Memory B cell (primary cell): Measurements from ENCODE around the gene DYRK1A.

ENCODE experiments used
- ATAC-seq: fragments of 150-1000 bp; cut with Tn5 transposase; 2 replicates; pipeline ENCODE4 v1.10.0; 2021; ENCODE audit warnings: low read depth, mild to moderate bottlenecking, moderate library complexity
- DNase-seq, 2 donors: peaks; one replicate each; pipeline ENCODE4 v3.0.0; 2022; ENCODE audit warnings: low spot score in 2 of 2
- H3K27ac Mint-ChIP-seq: one replicate; pipeline ENCODE4 v1.8.0; 2022; ENCODE audit warnings: mild to moderate bottlenecking, moderate library complexity, mixed read lengths
- H3K27me3 Mint-ChIP-seq: one replicate; pipeline ENCODE4 v1.8.0; 2022; ENCODE audit warnings: mixed read lengths
- H3K36me3 Mint-ChIP-seq: one replicate; pipeline ENCODE4 v1.8.0; 2022; ENCODE audit warnings: mild to moderate bottlenecking, mixed read lengths
- H3K4me1 Mint-ChIP-seq: one replicate; pipeline ENCODE4 v1.8.0; 2022; ENCODE audit warnings: mixed read lengths
- H3K4me3 Mint-ChIP-seq: one replicate; pipeline ENCODE4 v1.8.0; 2022; ENCODE audit warnings: mild to moderate bottlenecking, moderate library complexity, mixed read lengths
- H3K9me3 Mint-ChIP-seq: one replicate; pipeline ENCODE4 v1.8.0; 2022; ENCODE audit warnings: mixed read lengths

The DYRK1A gene

DNA sequence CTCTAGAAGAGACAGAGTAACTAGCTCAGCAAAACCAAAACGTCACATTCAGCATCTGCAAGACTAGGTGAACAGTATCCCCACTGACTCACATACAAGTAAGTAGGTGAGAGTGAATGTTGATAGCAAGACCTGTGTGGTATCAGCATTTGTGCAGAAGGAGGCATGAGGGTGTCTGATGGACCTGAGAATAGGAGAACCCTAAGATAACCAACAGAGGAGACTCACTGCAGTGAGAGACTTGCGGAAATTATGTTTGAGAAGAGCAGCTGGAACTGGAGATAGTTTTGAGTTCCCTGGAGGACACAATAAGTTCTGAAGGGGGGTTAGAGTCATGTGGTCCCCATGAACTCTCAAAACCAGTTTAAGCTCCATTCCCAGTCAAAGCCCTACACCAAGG is 59.1 kb downstream of the DYRK1A start:
- H3K36me3 Mint-ChIP-seq = peaks cover 28% of the 10 kb centered on the region
- H3K27ac Mint-ChIP-seq = peak overlapping the region; percentile 87
- H3K4me1 Mint-ChIP-seq = peaks cover 31% of the 10 kb centered on the region
- peaks cover 2% of the 10 kb centered on the region for H3K9me3 Mint-ChIP-seq
- H3K27me3 Mint-ChIP-seq = no peaks in the 10 kb centered on the region
- ATAC-seq (no peak), DNase-seq (no peak)
- no peak overlapping the region for H3K4me3 Mint-ChIP-seq

DNA sequence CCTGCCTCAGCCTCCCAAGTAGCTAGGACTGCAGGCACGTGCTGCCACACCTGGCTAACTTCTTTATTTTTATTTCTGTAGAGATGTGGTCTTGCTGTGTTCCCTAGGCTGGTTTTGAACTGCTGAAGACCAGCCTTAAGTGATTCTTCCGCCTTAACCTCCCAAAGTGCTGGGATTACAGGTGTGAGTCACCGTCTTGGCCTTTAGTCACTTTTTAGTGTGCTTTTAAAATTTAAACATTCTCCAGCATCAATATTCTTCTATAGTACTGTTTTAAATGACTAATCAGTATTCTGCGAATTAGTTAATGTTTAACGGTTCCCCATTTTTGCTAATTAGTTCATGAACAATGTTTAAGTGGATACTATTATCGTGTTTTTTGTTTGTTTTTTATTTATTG is 60.6 kb downstream of the DYRK1A start:
- Mint-ChIP-seq H3K9me3 (peaks cover 2% of the 10 kb centered on the region), H3K36me3 (peaks cover 26% of the 10 kb centered on the region), H3K27ac (no peak overlapping the region), H3K4me1 (peaks cover 35% of the 10 kb centered on the region), H3K27me3 (no peaks in the 10 kb centered on the region), H3K4me3 (no peak overlapping the region)
- DNase-seq = no peak
- no peak for ATAC-seq

DNA sequence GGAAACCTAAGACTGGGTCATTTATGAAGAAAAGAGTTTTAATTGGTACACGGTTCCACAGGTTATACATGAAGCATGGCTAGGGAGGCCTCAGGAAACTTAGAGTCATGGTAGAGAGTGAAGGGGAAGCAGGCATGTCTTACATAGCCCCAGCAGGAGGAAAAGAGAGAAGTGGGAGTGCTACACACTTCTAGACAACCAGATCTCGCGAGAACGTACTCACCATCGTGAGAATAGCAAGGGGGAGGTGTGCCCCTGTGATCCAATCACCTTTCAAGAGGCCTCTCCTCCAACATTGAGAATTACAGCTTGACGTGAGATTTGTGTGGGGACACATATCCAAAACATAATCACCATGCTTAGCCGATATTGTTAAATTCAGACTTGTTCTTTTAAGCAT is 62.8 kb downstream of the DYRK1A start:
- Mint-ChIP-seq H3K4me1 (peaks cover 38% of the 10 kb centered on the region), H3K4me3 (no peak overlapping the region), H3K36me3 (peaks cover 19% of the 10 kb centered on the region)

DNA sequence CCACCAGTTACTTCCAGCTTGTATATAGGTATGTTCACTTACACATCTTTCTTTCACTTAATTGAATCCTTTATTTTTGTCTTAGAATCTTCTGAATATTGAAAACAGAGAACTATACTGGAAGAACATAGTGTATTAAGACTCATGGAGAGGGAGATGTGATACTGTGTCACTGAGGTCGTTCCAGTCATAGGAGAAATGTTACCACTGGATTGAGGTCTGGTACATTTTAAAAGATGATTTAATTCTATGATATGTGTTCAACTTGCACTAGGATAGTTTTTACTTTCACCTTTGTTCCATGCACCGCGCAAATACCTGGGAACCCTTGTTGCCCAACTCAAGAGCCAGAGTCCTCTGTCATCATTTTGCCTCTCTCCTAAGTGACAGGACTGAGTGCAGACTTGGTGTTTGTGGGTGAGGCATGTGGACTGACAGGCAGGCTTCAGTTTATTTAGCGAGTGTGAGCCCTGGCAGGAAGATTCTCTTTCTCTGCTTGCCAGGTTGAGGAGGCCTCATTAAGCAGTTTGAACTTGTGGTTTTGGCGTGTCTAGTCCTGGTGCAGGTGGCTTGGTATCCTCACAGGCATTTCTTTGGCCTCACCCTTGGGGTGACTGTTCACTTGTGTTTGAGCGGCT is 63.7 kb downstream of the DYRK1A start:
- Mint-ChIP-seq H3K9me3 (peaks cover 2% of the 10 kb centered on the region), H3K4me3 (no peak overlapping the region), H3K4me1 (peaks cover 38% of the 10 kb centered on the region), H3K27me3 (no peaks in the 10 kb centered on the region), H3K27ac (no peak overlapping the region), H3K36me3 (peaks cover 19% of the 10 kb centered on the region)
- ATAC-seq (no peak), DNase-seq (no peak)

More for the DNA sequence above, 62.8 kb downstream of the DYRK1A start:
- ATAC-seq (peak; percentile 32), DNase-seq (no peak)
- peak overlapping the region; percentile 40 for H3K27ac Mint-ChIP-seq
- H3K27me3 Mint-ChIP-seq = no peaks in the 10 kb centered on the region
- H3K9me3 Mint-ChIP-seq = peaks cover 2% of the 10 kb centered on the region

DNA sequence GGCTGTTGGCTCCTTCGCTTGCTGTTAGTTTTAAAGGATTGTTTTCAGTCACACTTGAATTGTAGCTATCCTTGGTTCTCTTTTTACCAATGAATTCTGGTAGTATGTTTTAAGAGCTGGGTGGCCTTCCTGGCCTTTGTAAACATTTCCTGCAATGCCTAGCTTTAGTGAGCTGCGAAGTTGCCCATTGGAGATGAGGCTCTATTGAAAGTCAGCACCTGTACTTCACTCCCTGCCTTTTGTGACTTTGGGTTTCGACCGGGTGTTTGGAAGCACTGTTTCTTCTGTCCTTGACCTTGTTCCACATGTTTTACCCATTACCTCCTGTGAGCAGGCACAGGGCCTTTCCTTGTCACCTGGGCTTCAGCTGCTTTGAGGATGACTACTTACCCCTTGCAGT is 64.7 kb downstream of the DYRK1A start:
- H3K9me3 Mint-ChIP-seq = no peaks in the 10 kb centered on the region
- H3K27me3 Mint-ChIP-seq = no peaks in the 10 kb centered on the region
- H3K4me1 Mint-ChIP-seq = peaks cover 31% of the 10 kb centered on the region
- no peak overlapping the region for H3K4me3 Mint-ChIP-seq
- no peak overlapping the region for H3K27ac Mint-ChIP-seq
- H3K36me3 Mint-ChIP-seq = peaks cover 11% of the 10 kb centered on the region
- DNase-seq (no peak), ATAC-seq (no peak)

DNA sequence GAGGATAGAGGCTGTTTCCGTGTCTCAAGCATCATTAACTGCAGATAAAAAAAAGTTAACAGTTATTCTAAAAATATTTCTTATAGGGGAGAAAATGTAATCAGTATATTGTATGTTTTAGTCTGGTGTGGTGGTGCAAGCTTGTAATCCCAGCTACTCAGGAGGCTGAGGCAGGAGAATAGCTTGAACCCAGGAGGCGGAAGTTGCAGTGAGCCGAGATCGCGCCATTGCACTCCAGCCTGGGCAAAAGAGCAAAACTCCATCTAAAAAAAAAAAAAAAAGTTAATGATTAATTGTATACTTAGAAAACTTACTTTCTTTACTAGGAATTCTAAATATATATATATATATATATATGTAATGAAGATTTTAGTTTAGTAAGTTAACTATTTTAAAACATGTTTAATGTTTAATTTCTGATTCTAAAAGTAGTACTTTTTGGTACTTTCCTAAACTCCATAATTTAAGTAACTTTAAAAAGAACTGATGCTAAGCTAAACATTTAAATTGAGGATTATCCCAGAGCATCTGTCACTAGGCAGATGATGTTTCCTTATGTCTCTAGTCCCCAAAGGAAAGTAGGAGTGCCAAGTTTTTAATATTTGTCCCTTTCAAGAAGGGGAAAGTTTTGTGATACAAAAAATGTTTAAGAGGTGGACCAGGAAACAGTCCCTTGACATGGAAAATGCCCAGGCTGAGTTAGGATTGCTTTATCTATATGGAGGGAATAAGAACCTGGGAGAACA is 66.3 kb downstream of the DYRK1A start:
- Mint-ChIP-seq H3K27ac (peak overlapping the region; percentile 26), H3K4me1 (peaks cover 32% of the 10 kb centered on the region), H3K4me3 (no peak overlapping the region), H3K27me3 (no peaks in the 10 kb centered on the region), H3K36me3 (peaks cover 10% of the 10 kb centered on the region), H3K9me3 (no peaks in the 10 kb centered on the region)
- DNase-seq = no peak
- no peak for ATAC-seq

DNA sequence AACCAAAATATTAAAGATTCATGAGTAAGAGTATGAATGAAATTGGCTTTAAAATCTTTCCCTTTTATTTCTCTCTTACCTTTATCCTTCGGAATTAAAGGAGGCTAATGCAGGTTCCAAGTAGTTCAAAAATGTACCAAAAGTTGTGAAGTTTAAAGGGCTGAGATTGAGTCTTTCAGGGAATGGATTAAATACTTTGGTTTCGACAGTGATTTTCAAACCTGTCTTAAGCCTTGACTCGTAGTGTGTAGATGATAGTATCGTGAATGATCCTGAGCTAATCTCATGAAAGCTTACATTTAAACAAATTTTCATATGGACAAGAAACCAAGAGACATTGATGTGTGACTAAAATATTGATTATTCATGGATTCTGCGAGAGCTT is 66.9 kb downstream of the DYRK1A start:
- Mint-ChIP-seq H3K9me3 (no peaks in the 10 kb centered on the region), H3K27me3 (no peaks in the 10 kb centered on the region), H3K36me3 (peaks cover 8% of the 10 kb centered on the region), H3K27ac (peak overlapping the region; percentile 26), H3K4me1 (peaks cover 32% of the 10 kb centered on the region), H3K4me3 (no peak overlapping the region)
- no peak for ATAC-seq
- no peak for DNase-seq

DNA sequence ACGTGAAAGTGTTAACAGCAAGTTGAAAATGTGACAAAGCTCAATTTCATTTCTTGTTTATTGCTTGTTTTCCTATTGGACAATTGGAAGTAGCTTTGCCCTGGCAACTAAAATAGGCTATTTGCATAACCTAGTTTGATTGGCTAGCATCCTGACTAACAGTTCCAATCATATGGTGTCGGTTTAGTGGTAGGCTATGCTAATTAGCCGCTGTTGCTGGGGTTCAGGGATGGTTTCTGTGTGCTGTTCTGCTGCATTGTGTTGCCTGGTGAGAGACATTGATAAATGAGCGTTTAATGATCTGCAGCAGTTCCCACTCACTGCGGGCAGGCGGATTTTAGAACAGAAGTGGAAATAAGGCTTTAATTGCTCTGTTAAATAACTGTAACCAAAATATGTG is 68.5 kb downstream of the DYRK1A start:
- Mint-ChIP-seq H3K27me3 (no peaks in the 10 kb centered on the region), H3K36me3 (peaks cover 4% of the 10 kb centered on the region), H3K4me3 (no peak overlapping the region), H3K9me3 (no peaks in the 10 kb centered on the region), H3K4me1 (peaks cover 33% of the 10 kb centered on the region), H3K27ac (no peak overlapping the region)
- ATAC-seq = peak; percentile 98
- peak in 1 of 2 donors; percentile 18 for DNase-seq

DNA sequence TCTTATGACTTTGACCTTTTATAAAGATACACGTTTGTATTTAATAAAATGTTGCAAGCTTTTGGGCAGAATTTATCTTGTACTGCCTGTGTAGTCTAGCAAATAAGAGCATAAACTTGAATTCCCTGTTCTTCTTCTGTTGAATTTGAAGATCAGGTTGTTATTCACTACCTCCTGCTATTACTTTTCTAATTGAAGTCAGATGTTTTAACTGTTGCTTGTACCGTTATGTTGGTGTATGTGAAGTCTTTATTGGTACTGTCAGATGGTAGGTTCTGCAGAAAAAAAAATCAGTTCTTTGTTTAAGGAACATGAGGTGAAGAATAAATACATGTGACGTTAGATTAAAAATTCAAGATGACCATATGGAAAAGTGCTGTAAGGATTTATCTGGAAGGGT is 69.1 kb downstream of the DYRK1A start:
- DNase-seq (no peak), ATAC-seq (no peak)
- peaks cover 32% of the 10 kb centered on the region for H3K4me1 Mint-ChIP-seq
- no peak overlapping the region for H3K4me3 Mint-ChIP-seq
- peaks cover 5% of the 10 kb centered on the region for H3K36me3 Mint-ChIP-seq
- no peaks in the 10 kb centered on the region for H3K9me3 Mint-ChIP-seq
- H3K27ac Mint-ChIP-seq = no peak overlapping the region
- H3K27me3 Mint-ChIP-seq = no peaks in the 10 kb centered on the region

DNA sequence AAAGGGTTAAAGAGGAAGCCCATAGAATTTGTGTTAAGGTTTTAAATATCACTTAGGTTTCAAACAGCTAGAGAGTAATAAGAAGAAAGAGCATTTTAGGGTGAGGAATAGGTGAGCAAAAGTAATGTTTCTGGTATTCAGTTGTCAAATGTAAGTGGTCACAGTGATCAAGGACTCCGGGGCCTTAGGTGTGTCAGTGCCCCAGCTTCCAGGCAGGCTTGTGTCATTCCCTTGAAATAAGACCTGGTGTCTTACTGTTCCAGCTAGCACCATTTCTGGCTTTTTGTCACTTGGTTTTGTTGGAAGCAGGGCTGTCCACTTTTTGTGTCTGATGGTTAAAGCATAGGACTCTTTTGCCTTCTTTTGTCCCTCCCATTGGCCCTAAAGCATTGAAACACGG is 69.6 kb downstream of the DYRK1A start:
- H3K4me1 Mint-ChIP-seq = peaks cover 36% of the 10 kb centered on the region
- no peak overlapping the region for H3K4me3 Mint-ChIP-seq
- no peaks in the 10 kb centered on the region for H3K9me3 Mint-ChIP-seq
- no peaks in the 10 kb centered on the region for H3K27me3 Mint-ChIP-seq
- ATAC-seq (no peak), DNase-seq (no peak)
- no peak overlapping the region for H3K27ac Mint-ChIP-seq
- H3K36me3 Mint-ChIP-seq = peaks cover 5% of the 10 kb centered on the region

DNA sequence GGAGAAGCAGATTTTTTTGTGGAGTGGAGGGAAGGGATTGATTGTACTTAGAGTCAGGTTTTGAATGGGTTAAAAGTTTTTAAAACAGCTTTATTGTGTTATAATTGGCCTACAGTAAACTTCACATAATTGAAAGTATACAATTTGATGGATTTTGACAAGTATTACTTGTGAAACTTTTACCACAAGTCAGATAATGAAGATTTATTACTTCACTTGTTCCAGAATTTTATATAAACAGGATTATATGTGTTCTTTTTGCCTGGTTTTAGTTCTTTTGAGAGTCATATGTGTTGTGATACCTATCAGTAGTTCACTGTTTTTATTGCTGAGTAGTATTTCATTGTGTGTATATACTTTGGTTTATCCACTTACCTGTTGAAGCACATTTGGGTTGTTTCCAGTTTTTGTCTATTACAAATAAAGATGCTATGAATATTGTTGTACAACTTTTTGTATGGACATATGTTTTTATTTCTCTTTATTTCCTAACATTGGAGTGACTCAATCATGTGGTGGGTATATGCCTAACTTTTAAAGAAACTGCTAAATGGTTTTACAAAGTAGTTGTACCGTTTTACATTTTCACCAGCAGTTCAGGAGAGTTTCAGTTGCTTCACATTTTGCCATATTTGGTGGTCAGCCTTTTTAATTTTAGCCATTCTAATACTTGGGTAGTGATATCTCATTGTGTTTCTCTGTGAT is 71.0 kb downstream of the DYRK1A start:
- no peaks in the 10 kb centered on the region for H3K27me3 Mint-ChIP-seq
- peak overlapping the region; percentile 54 for H3K27ac Mint-ChIP-seq
- H3K4me1 Mint-ChIP-seq = peaks cover 42% of the 10 kb centered on the region
- H3K9me3 Mint-ChIP-seq = no peaks in the 10 kb centered on the region
- H3K36me3 Mint-ChIP-seq = peaks cover 7% of the 10 kb centered on the region
- DNase-seq (no peak), ATAC-seq (no peak)
- H3K4me3 Mint-ChIP-seq = no peak overlapping the region

DNA sequence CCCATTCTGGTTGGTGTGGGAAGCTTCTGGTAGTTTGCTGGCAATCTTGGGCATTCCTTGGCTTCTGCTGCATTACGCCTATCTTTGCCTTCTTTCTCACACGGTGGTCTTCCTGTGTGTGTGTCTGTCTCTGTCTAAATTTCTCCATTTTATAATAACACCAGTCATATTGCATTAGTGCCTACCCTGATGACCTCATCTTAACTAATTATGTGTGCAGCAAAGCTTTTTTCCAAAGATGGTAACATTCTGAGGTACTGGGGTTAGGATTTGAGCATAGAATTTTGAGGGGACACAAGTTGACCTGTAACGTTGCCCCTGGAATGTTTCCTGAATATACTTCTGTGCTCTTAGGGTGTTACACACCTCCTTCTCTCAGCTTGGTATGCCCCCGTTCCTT is 77.1 kb downstream of the DYRK1A start:
- H3K36me3 Mint-ChIP-seq = peaks cover 11% of the 10 kb centered on the region
- H3K4me3 Mint-ChIP-seq = no peak overlapping the region
- ATAC-seq (no peak), DNase-seq (no peak)
- no peaks in the 10 kb centered on the region for H3K27me3 Mint-ChIP-seq
- H3K4me1 Mint-ChIP-seq = peaks cover 51% of the 10 kb centered on the region
- H3K27ac Mint-ChIP-seq = peak overlapping the region; percentile 5
- no peaks in the 10 kb centered on the region for H3K9me3 Mint-ChIP-seq

DNA sequence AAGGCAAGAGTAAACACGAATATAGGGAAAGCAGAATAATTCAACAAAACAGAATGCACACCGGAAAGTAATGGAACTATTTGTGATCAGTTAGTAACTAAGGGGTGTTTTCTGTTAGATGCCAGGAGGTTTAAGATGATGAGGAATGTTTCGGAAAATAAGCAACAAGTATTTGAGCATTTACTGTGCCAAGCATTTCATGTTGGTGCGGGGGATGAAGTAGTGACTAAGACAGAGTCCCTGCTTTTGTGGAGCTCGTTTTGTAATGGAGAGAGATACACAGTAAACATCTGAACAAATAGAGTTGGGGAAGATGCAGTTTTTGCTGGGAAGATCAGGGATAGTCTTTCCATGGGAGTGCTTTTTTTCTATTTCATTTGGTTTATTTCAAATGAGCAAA is 78.7 kb downstream of the DYRK1A start:
- ATAC-seq (no peak), DNase-seq (no peak)
- no peaks in the 10 kb centered on the region for H3K27me3 Mint-ChIP-seq
- H3K4me1 Mint-ChIP-seq = peaks cover 47% of the 10 kb centered on the region
- H3K27ac Mint-ChIP-seq = no peak overlapping the region
- H3K4me3 Mint-ChIP-seq = no peak overlapping the region
- no peaks in the 10 kb centered on the region for H3K9me3 Mint-ChIP-seq
- peaks cover 10% of the 10 kb centered on the region for H3K36me3 Mint-ChIP-seq

DNA sequence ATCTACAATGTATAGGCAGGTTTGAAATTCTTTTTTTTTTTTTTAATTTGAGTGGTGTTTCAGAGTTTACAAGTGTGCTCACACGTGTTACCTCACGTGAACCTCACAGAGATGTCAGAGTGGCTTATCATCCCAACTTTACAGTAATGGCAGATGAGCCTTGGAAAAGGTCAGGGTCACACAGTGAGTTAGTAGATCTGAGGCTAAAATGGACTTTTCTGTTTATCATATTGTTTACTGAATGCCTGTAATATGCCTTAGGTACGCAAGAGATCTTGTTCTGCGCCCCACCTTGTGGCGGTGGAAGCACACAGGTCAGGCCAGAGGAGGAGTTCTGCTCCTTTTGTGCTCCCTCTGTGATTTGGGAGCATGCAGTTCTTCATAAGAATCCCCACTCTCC is 80.0 kb downstream of the DYRK1A start:
- no peak for DNase-seq
- Mint-ChIP-seq H3K27me3 (no peaks in the 10 kb centered on the region), H3K9me3 (no peaks in the 10 kb centered on the region), H3K4me3 (no peak overlapping the region), H3K36me3 (peaks cover 8% of the 10 kb centered on the region), H3K4me1 (peaks cover 41% of the 10 kb centered on the region), H3K27ac (no peak overlapping the region)
- no peak for ATAC-seq
